HepG2 (cell line): ENCODE measurements around the gene CYP20A1. TPM values are rescaled to one million over a fixed set of nuclear protein-coding genes. Genes with fewer than 3 reads are reported as not detected.

ENCODE experiments used
- AGO1 ChIP-seq: fragments of 200-400 bp; formaldehyde crosslinking; IDR thresholded peaks from 2 replicates; pipeline ENCODE4 v1.6.1; 2017; ENCODE audit warnings: mild to moderate bottlenecking, low read depth, low read length, moderate library complexity; ENCODE audit not compliant: poor library complexity, severe bottlenecking
- CBFB ChIP-seq: sonication (generic); formaldehyde crosslinking; IDR thresholded peaks from 2 replicates; pipeline ENCODE4 v1.4.0; 2020; ENCODE audit warnings: missing genetic modification reagents
- CENPT ChIP-seq: sonication (generic); formaldehyde crosslinking; IDR thresholded peaks from 2 replicates; pipeline ENCODE4 v1.8.0; 2022; ENCODE audit warnings: low read depth, mild to moderate bottlenecking, moderate library complexity, missing genetic modification reagents
- FLYWCH1 ChIP-seq: sonication (generic); formaldehyde crosslinking; IDR thresholded peaks from 2 replicates; pipeline ENCODE4 v1.8.1; 2023; ENCODE audit warnings: mild to moderate bottlenecking, missing genetic modification reagents
- HHEX ChIP-seq: IDR thresholded peaks from 2 replicates; pipeline ENCODE4 v1.6.1; 2016; ENCODE audit warnings: control low read depth
- HNRNPLL ChIP-seq: fragments of 200-400 bp; formaldehyde crosslinking; IDR thresholded peaks from 2 replicates; pipeline ENCODE4 v1.6.1; 2017; ENCODE audit warnings: mild to moderate bottlenecking, low read depth, low read length; ENCODE audit not compliant: poor library complexity, severe bottlenecking
- KLF15 ChIP-seq: sonication (generic); formaldehyde crosslinking; IDR thresholded peaks from 2 replicates; pipeline ENCODE4 v1.8.1; 2023; ENCODE audit warnings: borderline replicate concordance, mild to moderate bottlenecking, inconsistent platforms, missing genetic modification reagents, mixed read lengths
- MAZ ChIP-seq, 2 experiments: sonication (generic) in 1 of 2; formaldehyde crosslinking in 1 of 2; IDR thresholded peaks; 2 replicates each; pipeline versions ENCODE4 v1.5.0 to v1.6.1; 2012 to 2020; ENCODE audit warnings: low read depth in 2 of 2, mild to moderate bottlenecking in 2 of 2, borderline replicate concordance in 1 of 2, improper control_type of control experiment in 1 of 2, low read length in 1 of 2, missing genetic modification reagents in 1 of 2, moderate library complexity in 1 of 2
- MTA3 ChIP-seq: sonication (generic); formaldehyde crosslinking; IDR thresholded peaks from 2 replicates; pipeline ENCODE4 v1.4.0; 2020; ENCODE audit warnings: missing genetic modification reagents
- NFIB ChIP-seq: sonication (generic); formaldehyde crosslinking; IDR thresholded peaks from 2 replicates; pipeline ENCODE4 v1.9.0; 2021; ENCODE audit warnings: missing genetic modification reagents, mild to moderate bottlenecking, borderline replicate concordance
- RFXANK ChIP-seq: IDR thresholded peaks from 2 replicates; pipeline ENCODE4 v1.6.1; 2016
- SIN3B ChIP-seq: fragments of 150-350 bp; IDR thresholded peaks from 2 replicates; pipeline ENCODE4 v1.6.1; 2014; ENCODE audit warnings: low read length
- SNAI1 ChIP-seq: sonication (generic); formaldehyde crosslinking; IDR thresholded peaks from 2 replicates; pipeline ENCODE4 v1.5.0; 2020; ENCODE audit warnings: mild to moderate bottlenecking, missing genetic modification reagents, borderline replicate concordance
- SYNCRIP ChIP-seq: fragments of 200-400 bp; formaldehyde crosslinking; IDR thresholded peaks from 2 replicates; pipeline ENCODE4 v1.6.1; 2018; ENCODE audit warnings: mild to moderate bottlenecking, low read depth, low read length; ENCODE audit not compliant: insufficient read depth
- ZIK1 ChIP-seq: sonication (generic); formaldehyde crosslinking; IDR thresholded peaks from 2 replicates; pipeline ENCODE4 v1.5.0; 2020; ENCODE audit warnings: mild to moderate bottlenecking, low read depth, missing genetic modification reagents, borderline replicate concordance
- ZNF460 ChIP-seq: sonication (generic); formaldehyde crosslinking; IDR thresholded peaks from 2 replicates; pipeline ENCODE4 v1.5.1; 2020; ENCODE audit warnings: missing genetic modification reagents, mild to moderate bottlenecking, borderline replicate concordance
- ZNF629 ChIP-seq: sonication (generic); formaldehyde crosslinking; conservative IDR thresholded peaks from 2 replicates; pipeline ENCODE4 v1.5.0; 2020; ENCODE audit warnings: missing genetic modification reagents
- ZNF75D ChIP-seq: sonication (generic); formaldehyde crosslinking; IDR thresholded peaks from 2 replicates; pipeline ENCODE4 v1.8.1; 2023; ENCODE audit warnings: missing genetic modification reagents, mild to moderate bottlenecking, borderline replicate concordance
- ZNF792 ChIP-seq: IDR thresholded peaks from 2 replicates; pipeline ENCODE4 v1.6.1; 2016
- polyA plus RNA-seq, 8 experiments: library from polyadenylated mRNA; depleted of rRNA in 3 of 8; stranded (reverse) in 7 of 8; unstranded in 1 of 8; fragments of >200 nt; fragmentation: Illumina TruSeq in 4 of 8; extraction: Trizol in 4 of 8; gene quantifications; 2 replicates each; pipeline versions ENCODE4 v1.2.1 to v1.2.3, GENCODE V29; 2011 to 2016; ENCODE audit warnings: low read depth in 4 of 8, missing spikeins in 1 of 8, mixed read lengths in 1 of 8; ENCODE audit not compliant: insufficient read depth in 1 of 8
- total RNA-seq, 5 experiments: library from RNA; depleted of rRNA; stranded (reverse); fragments of >200 nt; fragmentation: Illumina TruSeq; extraction: Trizol; gene quantifications; 2 replicates each; pipeline ENCODE4 v1.2.3, GENCODE V29; 2016; ENCODE audit warnings: low read depth in 1 of 5
- TF ChIP-seq, protein P1 (sequence below): sonication (generic); formaldehyde crosslinking; IDR thresholded peaks from 2 replicates; pipeline ENCODE4 v1.4.0; 2020; ENCODE audit warnings: missing genetic modification reagents
- TF ChIP-seq, protein P2 (sequence below): sonication (generic); formaldehyde crosslinking; IDR thresholded peaks from 2 replicates; pipeline ENCODE4 v1.8.0; 2022; ENCODE audit warnings: missing genetic modification reagents, mild to moderate bottlenecking, inconsistent platforms, borderline replicate concordance
- TF ChIP-seq, protein P3 (sequence below): sonication (generic); formaldehyde crosslinking; IDR thresholded peaks from 2 replicates; pipeline ENCODE4 v1.4.0; 2020; ENCODE audit warnings: missing genetic modification reagents, borderline replicate concordance

CYP20A1 gene
- total and polyA plus RNA-seq, 2 of the 13 experiments (the other 11 are each of a cell fraction or from before 2014, with no cell fraction given), result 9.6 to 35.3 TPM

DNA sequence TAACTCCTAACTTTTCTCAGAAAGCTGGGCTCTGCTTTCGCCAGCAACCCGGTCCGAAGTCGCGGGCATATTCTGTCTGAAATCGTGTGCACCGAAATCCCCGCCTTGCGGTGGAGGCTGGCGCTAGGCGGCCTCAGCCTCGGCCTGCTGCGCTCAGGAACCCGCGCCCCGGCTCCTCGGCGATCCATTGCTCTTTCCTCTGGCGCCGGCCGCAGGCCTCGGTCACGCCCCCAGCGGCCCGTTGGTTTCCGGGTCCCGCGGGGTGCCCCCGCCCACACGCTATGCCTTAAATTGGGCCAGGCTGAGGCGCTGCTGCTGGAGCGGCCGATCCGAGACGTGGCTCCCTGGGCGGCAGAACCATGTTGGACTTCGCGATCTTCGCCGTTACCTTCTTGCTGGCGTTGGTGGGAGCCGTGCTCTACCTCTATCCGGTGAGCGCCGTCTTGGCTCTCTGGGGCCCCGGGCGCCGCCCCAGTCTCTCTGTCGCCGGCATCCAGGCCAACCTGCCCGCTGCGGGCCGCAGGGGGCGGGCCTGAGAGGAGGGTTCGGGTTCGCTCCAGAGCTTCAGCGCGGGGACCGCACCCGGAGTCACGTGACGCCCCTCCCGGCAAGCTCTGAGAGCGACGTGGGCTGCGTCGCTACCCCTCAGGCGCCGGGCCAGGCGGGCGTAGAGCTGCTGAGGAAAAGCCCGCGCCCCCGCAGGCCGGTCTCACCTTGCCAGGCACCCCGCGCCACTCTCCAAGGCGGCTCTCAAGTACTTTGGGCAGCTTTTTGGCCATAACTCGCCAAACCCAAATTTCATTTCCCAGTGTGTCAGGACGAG lies at the start of gene CYP20A1 (continued):
- TF ChIP-seq, protein P1, sequence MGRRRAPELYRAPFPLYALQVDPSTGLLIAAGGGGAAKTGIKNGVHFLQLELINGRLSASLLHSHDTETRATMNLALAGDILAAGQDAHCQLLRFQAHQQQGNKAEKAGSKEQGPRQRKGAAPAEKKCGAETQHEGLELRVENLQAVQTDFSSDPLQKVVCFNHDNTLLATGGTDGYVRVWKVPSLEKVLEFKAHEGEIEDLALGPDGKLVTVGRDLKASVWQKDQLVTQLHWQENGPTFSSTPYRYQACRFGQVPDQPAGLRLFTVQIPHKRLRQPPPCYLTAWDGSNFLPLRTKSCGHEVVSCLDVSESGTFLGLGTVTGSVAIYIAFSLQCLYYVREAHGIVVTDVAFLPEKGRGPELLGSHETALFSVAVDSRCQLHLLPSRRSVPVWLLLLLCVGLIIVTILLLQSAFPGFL (CRISPR knock-in tag), result no peak
- TF ChIP-seq RFXANK, result peak; percentile 84; the same call in 1 of the 2 replicates
- TF ChIP-seq ZIK1 (CRISPR knock-in tag), result 0 out of 2 replicates have a peak, but pooled peaks have one; percentile 84
- peak; percentile 95; the same call in 1 of the 2 replicates for TF ChIP-seq KLF15
- no peak for TF ChIP-seq MTA3
- TF ChIP-seq HNRNPLL, result peak; percentile 90
- TF ChIP-seq, protein P2, sequence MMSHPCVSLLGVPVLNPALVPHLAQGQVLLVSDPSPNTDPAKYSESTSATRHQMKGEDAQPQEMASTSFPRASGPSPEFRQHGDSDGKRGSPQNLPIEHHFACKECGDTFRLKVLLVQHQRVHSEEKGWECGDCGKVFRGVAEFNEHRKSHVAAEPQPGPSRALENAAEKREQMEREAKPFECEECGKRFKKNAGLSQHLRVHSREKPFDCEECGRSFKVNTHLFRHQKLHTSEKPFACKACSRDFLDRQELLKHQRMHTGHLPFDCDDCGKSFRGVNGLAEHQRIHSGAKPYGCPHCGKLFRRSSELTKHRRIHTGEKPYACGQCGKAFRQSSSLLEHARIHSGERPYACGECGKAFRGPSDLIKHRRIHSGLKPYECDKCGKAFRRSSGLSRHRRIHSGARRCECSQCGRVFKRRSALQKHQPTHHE (CRISPR knock-in tag), result peak; percentile 96
- TF ChIP-seq ZNF75D (CRISPR knock-in tag), result 0 out of 2 replicates have a peak, but pooled peaks have one; percentile 79
- peak; percentile 54 for TF ChIP-seq ZNF629
- peak; percentile 96 for TF ChIP-seq MAZ (IDR thresholded peaks at IDR 0.05; ENCODE audit: borderline replicate concordance, low read depth, low read length)
- TF ChIP-seq MAZ (CRISPR knock-in tag; IDR thresholded peaks at IDR 0.05; ENCODE audit: low read depth), result peak; percentile 97
- TF ChIP-seq ZNF792 (CRISPR knock-in tag), result peak; percentile 88
- TF ChIP-seq, protein P3, sequence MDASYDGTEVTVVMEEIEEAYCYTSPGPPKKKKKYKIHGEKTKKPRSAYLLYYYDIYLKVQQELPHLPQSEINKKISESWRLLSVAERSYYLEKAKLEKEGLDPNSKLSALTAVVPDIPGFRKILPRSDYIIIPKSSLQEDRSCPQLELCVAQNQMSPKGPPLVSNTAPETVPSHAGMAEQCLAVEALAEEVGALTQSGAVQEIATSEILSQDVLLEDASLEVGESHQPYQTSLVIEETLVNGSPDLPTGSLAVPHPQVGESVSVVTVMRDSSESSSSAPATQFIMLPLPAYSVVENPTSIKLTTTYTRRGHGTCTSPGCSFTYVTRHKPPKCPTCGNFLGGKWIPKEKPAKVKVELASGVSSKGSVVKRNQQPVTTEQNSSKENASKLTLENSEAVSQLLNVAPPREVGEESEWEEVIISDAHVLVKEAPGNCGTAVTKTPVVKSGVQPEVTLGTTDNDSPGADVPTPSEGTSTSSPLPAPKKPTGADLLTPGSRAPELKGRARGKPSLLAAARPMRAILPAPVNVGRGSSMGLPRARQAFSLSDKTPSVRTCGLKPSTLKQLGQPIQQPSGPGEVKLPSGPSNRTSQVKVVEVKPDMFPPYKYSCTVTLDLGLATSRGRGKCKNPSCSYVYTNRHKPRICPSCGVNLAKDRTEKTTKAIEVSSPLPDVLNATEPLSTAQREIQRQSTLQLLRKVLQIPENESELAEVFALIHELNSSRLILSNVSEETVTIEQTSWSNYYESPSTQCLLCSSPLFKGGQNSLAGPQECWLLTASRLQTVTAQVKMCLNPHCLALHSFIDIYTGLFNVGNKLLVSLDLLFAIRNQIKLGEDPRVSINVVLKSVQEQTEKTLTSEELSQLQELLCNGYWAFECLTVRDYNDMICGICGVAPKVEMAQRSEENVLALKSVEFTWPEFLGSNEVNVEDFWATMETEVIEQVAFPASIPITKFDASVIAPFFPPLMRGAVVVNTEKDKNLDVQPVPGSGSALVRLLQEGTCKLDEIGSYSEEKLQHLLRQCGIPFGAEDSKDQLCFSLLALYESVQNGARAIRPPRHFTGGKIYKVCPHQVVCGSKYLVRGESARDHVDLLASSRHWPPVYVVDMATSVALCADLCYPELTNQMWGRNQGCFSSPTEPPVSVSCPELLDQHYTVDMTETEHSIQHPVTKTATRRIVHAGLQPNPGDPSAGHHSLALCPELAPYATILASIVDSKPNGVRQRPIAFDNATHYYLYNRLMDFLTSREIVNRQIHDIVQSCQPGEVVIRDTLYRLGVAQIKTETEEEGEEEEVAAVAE, result 0 out of 2 replicates have a peak, but pooled peaks have one; percentile 21
- TF ChIP-seq CENPT (CRISPR knock-in tag), result peak; percentile 71; the same call in 1 of the 2 replicates
- TF ChIP-seq FLYWCH1 (CRISPR knock-in tag), result no peak; the same call in 1 of the 2 replicates
- no peak for TF ChIP-seq AGO1
- no peak for TF ChIP-seq NFIB (CRISPR knock-in tag)
- no peak for TF ChIP-seq HHEX (CRISPR knock-in tag)
- no peak; the same call in 1 of the 2 replicates for TF ChIP-seq ZNF460
- TF ChIP-seq SIN3B, result peak; percentile 56; the same call in 1 of the 2 replicates
- no peak for TF ChIP-seq SYNCRIP
- TF ChIP-seq SNAI1 (CRISPR knock-in tag), result peak; percentile 97
- TF ChIP-seq CBFB (CRISPR knock-in tag), result peak; percentile 96
